ENCODE measurements around the gene SMYD3.

DNA sequence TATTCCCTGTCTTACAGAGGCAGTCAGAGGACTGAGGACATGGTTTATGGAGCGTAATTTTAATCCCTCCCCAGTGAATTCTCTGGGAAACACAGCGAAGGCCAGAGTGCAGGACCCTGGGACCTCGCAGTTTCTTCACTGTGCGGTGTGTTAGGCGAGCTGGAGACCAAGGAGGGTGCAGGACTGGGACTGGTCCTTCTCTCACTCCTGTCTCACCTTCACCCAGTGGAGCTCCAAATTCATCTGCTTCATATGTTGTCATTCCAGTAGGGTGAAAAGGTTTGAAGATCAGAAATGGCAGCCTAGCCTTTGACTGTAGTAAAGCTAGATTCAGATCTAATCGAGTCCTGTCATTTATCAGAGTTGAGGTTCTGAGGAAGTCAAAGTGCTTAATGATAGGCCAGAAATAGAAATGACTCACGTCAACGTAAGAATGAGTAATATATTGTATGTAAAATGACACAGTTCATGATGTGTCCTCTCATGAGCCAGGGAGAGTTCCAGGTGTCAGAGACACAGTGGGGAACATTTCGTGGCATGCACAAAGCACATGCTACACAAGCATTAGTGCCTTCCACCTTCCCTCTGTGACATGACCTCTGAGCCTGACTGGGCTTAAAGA, 647.5 kb downstream of the SMYD3 start:
- TF ChIP-seq, protein P1, sequence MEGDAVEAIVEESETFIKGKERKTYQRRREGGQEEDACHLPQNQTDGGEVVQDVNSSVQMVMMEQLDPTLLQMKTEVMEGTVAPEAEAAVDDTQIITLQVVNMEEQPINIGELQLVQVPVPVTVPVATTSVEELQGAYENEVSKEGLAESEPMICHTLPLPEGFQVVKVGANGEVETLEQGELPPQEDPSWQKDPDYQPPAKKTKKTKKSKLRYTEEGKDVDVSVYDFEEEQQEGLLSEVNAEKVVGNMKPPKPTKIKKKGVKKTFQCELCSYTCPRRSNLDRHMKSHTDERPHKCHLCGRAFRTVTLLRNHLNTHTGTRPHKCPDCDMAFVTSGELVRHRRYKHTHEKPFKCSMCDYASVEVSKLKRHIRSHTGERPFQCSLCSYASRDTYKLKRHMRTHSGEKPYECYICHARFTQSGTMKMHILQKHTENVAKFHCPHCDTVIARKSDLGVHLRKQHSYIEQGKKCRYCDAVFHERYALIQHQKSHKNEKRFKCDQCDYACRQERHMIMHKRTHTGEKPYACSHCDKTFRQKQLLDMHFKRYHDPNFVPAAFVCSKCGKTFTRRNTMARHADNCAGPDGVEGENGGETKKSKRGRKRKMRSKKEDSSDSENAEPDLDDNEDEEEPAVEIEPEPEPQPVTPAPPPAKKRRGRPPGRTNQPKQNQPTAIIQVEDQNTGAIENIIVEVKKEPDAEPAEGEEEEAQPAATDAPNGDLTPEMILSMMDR (IDR thresholded peaks at IDR 0.05; ENCODE audit: low read depth, low read length, poor library complexity, severe bottlenecking), result no peak
- no peak for TF ChIP-seq EZH2phosphoT487 (IDR thresholded peaks at IDR 0.05; ENCODE audit: borderline replicate concordance, low read length)

Data from DOHH2 (cell line).